ENCODE results near the gene ALPL. TPM values are rescaled to one million over a fixed set of nuclear protein-coding genes. Genes with fewer than 3 reads are reported as not detected.

The ALPL gene
- total and polyA plus RNA-seq, 10 of the 15 experiments (the other 5 are each of a cell fraction or from before 2014, with no cell fraction given) = 0.07 to 0.59 (median 0.31) TPM; not detected in 2

GRCh38 chr1:21593231-21593630 lies 84.0 kb downstream of the ALPL start:
- Histone ChIP-seq H3K27ac (ENCODE audit: control insufficient read depth, insufficient read depth) (no peak overlapping the region), H3K9me3 (replicated peaks; ENCODE audit: control insufficient read depth, insufficient read depth, low read length) (no peaks in the 10 kb centered on the region), H3K79me2 (ENCODE audit: control insufficient read depth, insufficient read depth, low read length) (no peaks in the 10 kb centered on the region), H3K36me3 (ENCODE audit: control insufficient read depth in 2 of 2, insufficient read depth in 2 of 2, low read length in 1 of 2) (no peaks in the 10 kb centered on the region), H3K4me1 (ENCODE audit: control insufficient read depth, insufficient read depth, low read length) (no peaks in the 10 kb centered on the region), H3K27me3 (replicated peaks in 1 of 2; ENCODE audit: control insufficient read depth in 2 of 2, insufficient read depth in 2 of 2, low read length in 1 of 2) (0 out of 4 replicates have a peak, but pooled peaks cover 0 to 3% of the 10 kb centered on the region in 2 experiments), H3K9ac (ENCODE audit: control insufficient read depth, insufficient read depth, low read length) (no peak overlapping the region), H3K4me3 (no peak overlapping the region), H3K4me2 (ENCODE audit: control insufficient read depth, insufficient read depth) (no peak overlapping the region), H2AFZ (ENCODE audit: control insufficient read depth, low read depth, low read length) (no peak overlapping the region), H4K20me1 (ENCODE audit: control insufficient read depth, insufficient read depth) (no peaks in the 10 kb centered on the region)
- no peak for FAIRE-seq
- intact Hi-C loops (cut with micrococcal nuclease; ENCODE audit: unreplicated experiment) (no loop called here), in situ Hi-C loops (cut with MboI) (no loop called here)
- ChIA-PET POLR2A (no interaction called here), CTCF (interaction anchor here (1.2 kb wide), 1 partner anchor 8 kb away, joined by 4 read pairs; no protein-coding TSS in a partner anchor), SMC1A (ENCODE audit: uncharacterized antibody, unreplicated experiment) (no interaction called here), RAD21 (ENCODE audit: unreplicated experiment) (no interaction called here)
- DNase-seq (ENCODE audit: low read depth, low spot score) = no peak
- WGBS (ENCODE audit: insufficient coverage, insufficient replicate concordance, low lambda C conversion rate, missing lambda C conversion rate) = 54% methylated on average over 7 of the region's 8 CpGs
- no peak for TF ChIP-seq NR2C1 (IDR thresholded peaks at IDR 0.05)
- no peak for TF ChIP-seq ZNF24 (IDR thresholded peaks at IDR 0.05)
- no peak for TF ChIP-seq POLR2AphosphoS2 (IDR thresholded peaks at IDR 0.05; ENCODE audit: low read depth, low read length)
- no peak for TF ChIP-seq TARDBP (IDR thresholded peaks at IDR 0.05; ENCODE audit: borderline replicate concordance)
- no peak for TF ChIP-seq NFYB (IDR thresholded peaks at IDR 0.05; ENCODE audit: insufficient read depth, low read depth, low read length)
- TF ChIP-seq KDM1A (IDR thresholded peaks at IDR 0.05; ENCODE audit: borderline replicate concordance) = no peak
- no peak for TF ChIP-seq CHD2 (IDR thresholded peaks at IDR 0.05; ENCODE audit: borderline replicate concordance, low read depth, low read length)
- no peak for TF ChIP-seq ZBED1 (IDR thresholded peaks at IDR 0.05; ENCODE audit: borderline replicate concordance)
- TF ChIP-seq FOXM1 (IDR thresholded peaks at IDR 0.05; ENCODE audit: low read depth, low read length) = no peak
- no peak for TF ChIP-seq STAT3 (IDR thresholded peaks at IDR 0.05; ENCODE audit: low read depth, low read length)
- no peak for TF ChIP-seq BCL11A (IDR thresholded peaks at IDR 0.05; ENCODE audit: low read depth, low read length)
- no peak for TF ChIP-seq HCFC1 (IDR thresholded peaks at IDR 0.05; ENCODE audit: low read length)
- ATAC-seq = no peak
- no TSS peak for BruUV-seq (replicated peaks)

Data from GM12878 (cell line).